ENCODE measurements around the gene PLCD1.

DNA sequence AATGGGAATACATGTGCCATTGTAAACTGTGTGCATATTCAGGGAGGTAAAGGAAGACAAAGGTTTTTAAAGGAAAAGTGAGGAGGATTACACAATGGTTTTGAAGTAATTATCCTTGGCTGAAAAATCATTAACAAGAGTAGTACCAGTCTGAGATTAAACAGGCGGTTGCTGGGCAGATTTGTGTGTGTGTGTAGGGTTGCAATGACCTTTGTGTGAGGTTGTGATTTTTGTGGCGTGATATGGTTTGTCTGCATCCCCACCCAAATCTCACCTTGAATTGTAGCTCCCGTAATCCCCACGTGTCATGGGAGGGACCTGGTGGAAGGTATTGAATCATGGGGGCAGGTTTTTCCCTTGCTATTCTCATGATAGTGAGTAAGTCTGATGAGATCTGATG lies 16.6 kb upstream of the PLCD1 start:
- no peak for TF ChIP-seq ZC3H10 (CRISPR knock-in tag; IDR thresholded peaks at IDR 0.05)
- TF ChIP-seq, protein P1, sequence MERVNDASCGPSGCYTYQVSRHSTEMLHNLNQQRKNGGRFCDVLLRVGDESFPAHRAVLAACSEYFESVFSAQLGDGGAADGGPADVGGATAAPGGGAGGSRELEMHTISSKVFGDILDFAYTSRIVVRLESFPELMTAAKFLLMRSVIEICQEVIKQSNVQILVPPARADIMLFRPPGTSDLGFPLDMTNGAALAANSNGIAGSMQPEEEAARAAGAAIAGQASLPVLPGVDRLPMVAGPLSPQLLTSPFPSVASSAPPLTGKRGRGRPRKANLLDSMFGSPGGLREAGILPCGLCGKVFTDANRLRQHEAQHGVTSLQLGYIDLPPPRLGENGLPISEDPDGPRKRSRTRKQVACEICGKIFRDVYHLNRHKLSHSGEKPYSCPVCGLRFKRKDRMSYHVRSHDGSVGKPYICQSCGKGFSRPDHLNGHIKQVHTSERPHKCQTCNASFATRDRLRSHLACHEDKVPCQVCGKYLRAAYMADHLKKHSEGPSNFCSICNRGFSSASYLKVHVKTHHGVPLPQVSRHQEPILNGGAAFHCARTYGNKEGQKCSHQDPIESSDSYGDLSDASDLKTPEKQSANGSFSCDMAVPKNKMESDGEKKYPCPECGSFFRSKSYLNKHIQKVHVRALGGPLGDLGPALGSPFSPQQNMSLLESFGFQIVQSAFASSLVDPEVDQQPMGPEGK (CRISPR knock-in tag; IDR thresholded peaks at IDR 0.05; ENCODE audit: borderline replicate concordance) = no peak
- TF ChIP-seq ZFP3 (CRISPR knock-in tag; IDR thresholded peaks at IDR 0.05) = no peak
- no peak for TF ChIP-seq ZFP30 (CRISPR knock-in tag; IDR thresholded peaks at IDR 0.05)
- TF ChIP-seq ARNTL (CRISPR knock-in tag; IDR thresholded peaks at IDR 0.05; ENCODE audit: borderline replicate concordance, low read depth) = no peak
- TF ChIP-seq BACH2 (CRISPR knock-in tag; IDR thresholded peaks at IDR 0.05; ENCODE audit: borderline replicate concordance) = no peak
- TF ChIP-seq CSDC2 (CRISPR knock-in tag; IDR thresholded peaks at IDR 0.05) = no peak

Measured in SK-N-SH treated with all-trans-retinoic acid at 6 μM for 48 hours (cell line).